ENCODE measurements around the gene TARBP2. TPM values are rescaled to one million over a fixed set of nuclear protein-coding genes. Genes with fewer than 3 reads are reported as not detected.

TARBP2 gene
- total RNA-seq, 1 experiment from 2014 or later, result 74.0 TPM

- TF ChIP-seq IRF2 (CRISPR knock-in tag; IDR thresholded peaks at IDR 0.05; ENCODE audit: borderline replicate concordance, low read depth), result no peak
- TF ChIP-seq AFF4 (CRISPR knock-in tag; IDR thresholded peaks at IDR 0.05; ENCODE audit: borderline replicate concordance), result no peak
- no peak for TF ChIP-seq SP1 (CRISPR knock-in tag; conservative IDR thresholded peaks at IDR 0.05)
- TF ChIP-seq EMX1 (CRISPR knock-in tag; IDR thresholded peaks at IDR 0.05), result peak; percentile 71
- no peak for TF ChIP-seq MYBL2 (CRISPR knock-in tag; IDR thresholded peaks at IDR 0.05)
- no peak for TF ChIP-seq MAX (CRISPR knock-in tag; IDR thresholded peaks at IDR 0.05)
- no peak for TF ChIP-seq GRHL2 (CRISPR knock-in tag; IDR thresholded peaks at IDR 0.05; ENCODE audit: insufficient replicate concordance, severe bottlenecking)
- no peak for TF ChIP-seq ZNF263 (CRISPR knock-in tag; IDR thresholded peaks at IDR 0.05; ENCODE audit: low read depth)
- no peak for TF ChIP-seq ZNF281 (CRISPR knock-in tag; IDR thresholded peaks at IDR 0.05)
- 0 out of 2 replicates have a peak, but pooled peaks have one; percentile 28 for TF ChIP-seq FOXJ3 (CRISPR knock-in tag; IDR thresholded peaks at IDR 0.05; ENCODE audit: borderline replicate concordance)
- TF ChIP-seq IRF1 (CRISPR knock-in tag; IDR thresholded peaks at IDR 0.05), result no peak
- no peak for TF ChIP-seq AR (CRISPR knock-in tag; IDR thresholded peaks at IDR 0.05)
- TF ChIP-seq ZBTB21 (CRISPR knock-in tag; IDR thresholded peaks at IDR 0.05; ENCODE audit: borderline replicate concordance), result no peak
- no peak for TF ChIP-seq TCF7 (CRISPR knock-in tag; IDR thresholded peaks at IDR 0.05; ENCODE audit: low read depth)
- no peak for TF ChIP-seq ZNF219 (CRISPR knock-in tag; IDR thresholded peaks at IDR 0.05; ENCODE audit: borderline replicate concordance)
- no peak for TF ChIP-seq E2F1 (CRISPR knock-in tag; IDR thresholded peaks at IDR 0.05)
- TF ChIP-seq ERG (CRISPR knock-in tag; IDR thresholded peaks at IDR 0.05), result peak; percentile 42; the same call in 1 of the 2 replicates
Observed at GRCh38 chr12:53482626-53483168, 18.4 kb upstream of the TARBP2 start (continued).
